Panc1 (cell line): ENCODE data around the gene OR51E1. TPM values are rescaled to one million over a fixed set of nuclear protein-coding genes. Genes with fewer than 3 reads are reported as not detected.

ENCODE experiments used
- ATAC-seq: fragments of 200-7000 bp; cut with Tn5 transposase; 2 replicates; pipeline ENCODE4 v1.9.1; 2020; ENCODE audit warnings: mild to moderate bottlenecking, moderate library complexity
- Bru-seq: library from RNA; stranded (reverse); fragments of 400-500 nt; gene quantifications from one replicate; lab custom pipeline; 2021; lab: Mats Ljungman, UMichigan
- BruChase-seq, 2 experiments: library from RNA; stranded (reverse); fragments of 400-500 nt; gene quantifications; one replicate each; lab custom pipeline; 2021; lab: Mats Ljungman, UMichigan
- BruUV-seq: library from RNA; stranded (reverse); fragments of 400-500 nt; replicated peaks from 2 replicates; lab custom pipeline; 2021; lab: Mats Ljungman, UMichigan
- CTCF ChIA-PET: fragments of 300-600 bp; sonication (Branson Sonifier 250); formaldehyde crosslinking; loops from one replicate; lab custom pipeline; 2022; ENCODE audit warnings: antibody characterized with exemption; lab: Charles Lee
- POLR2A ChIA-PET: fragments of 300-600 bp; sonication (Branson Sonifier 250); formaldehyde crosslinking; loops from one replicate; lab custom pipeline; 2022; ENCODE audit warnings: antibody characterized with exemption; lab: Charles Lee
- DNase-seq: peaks from one replicate; pipeline ENCODE4 v3.0.0-alpha.2; 2010; ENCODE audit warnings: low read depth, low spot score
- H3K27ac ChIP-seq: 2 replicates; pipeline ENCODE4 v1.5.1; 2011; ENCODE audit warnings: mild to moderate bottlenecking, low read length, inconsistent platforms
- H3K27me3 ChIP-seq: fragments of 200-500 bp; sonication (Bioruptor generic); 2 replicates; pipeline ENCODE4 v1.6.0; 2014; ENCODE audit warnings: low read length, inconsistent platforms; ENCODE audit not compliant: control insufficient read depth, insufficient read depth
- H3K36me3 ChIP-seq: fragments of 200-500 bp; sonication (Bioruptor generic); 2 replicates; pipeline ENCODE4 v1.5.1; 2014; ENCODE audit warnings: inconsistent platforms, mild to moderate bottlenecking, low read length, moderate library complexity; ENCODE audit not compliant: control insufficient read depth, insufficient read depth
- H3K4me1 ChIP-seq: 2 replicates; pipeline ENCODE4 v1.5.1; 2011; ENCODE audit warnings: inconsistent platforms, mild to moderate bottlenecking, low read length, moderate library complexity; ENCODE audit not compliant: control insufficient read depth, insufficient read depth
- H3K4me3 ChIP-seq, 2 experiments: 2 replicates each; pipeline ENCODE4 v1.5.1; 2011 to 2012; ENCODE audit warnings: low read depth in 2 of 2, low read length in 2 of 2, mild to moderate bottlenecking in 2 of 2, inconsistent platforms in 1 of 2, moderate library complexity in 1 of 2
- H3K9me3 ChIP-seq: fragments of 200-500 bp; sonication (Bioruptor generic); 2 replicates; pipeline ENCODE4 v1.5.1; 2014; ENCODE audit warnings: low read depth, mild to moderate bottlenecking, inconsistent platforms, low read length, moderate library complexity; ENCODE audit not compliant: control insufficient read depth, insufficient read depth
- CTCF ChIP-seq: fragments of 450-650 bp; IDR thresholded peaks from 2 replicates; pipeline ENCODE4 v1.5.1; 2017; ENCODE audit warnings: mild to moderate bottlenecking
- POLR2AphosphoS5 ChIP-seq: IDR thresholded peaks from 2 replicates; pipeline ENCODE4 v1.6.1; 2012; ENCODE audit warnings: mild to moderate bottlenecking, low read depth, low read length, moderate library complexity
- REST ChIP-seq, 2 experiments: IDR thresholded peaks; 2 replicates each; pipeline ENCODE4 v1.6.1; 2011 to 2012; ENCODE audit warnings: low read depth in 2 of 2, control low read depth in 1 of 2, low read length in 1 of 2, mild to moderate bottlenecking in 1 of 2, moderate library complexity in 1 of 2; ENCODE audit not compliant: insufficient read depth in 1 of 2
- SIN3A ChIP-seq: IDR thresholded peaks from 2 replicates; pipeline ENCODE4 v1.6.1; 2012; ENCODE audit warnings: low read depth, mild to moderate bottlenecking, low read length, moderate library complexity, borderline replicate concordance; ENCODE audit not compliant: insufficient read depth
- TCF7L2 ChIP-seq: IDR thresholded peaks from 2 replicates; pipeline ENCODE4 v1.6.1; 2011; ENCODE audit warnings: mild to moderate bottlenecking, low read depth, low read length, inconsistent platforms
- in situ Hi-C: cut with HindIII; loops from 2 replicates; pipeline ENCODE4 v1.10.0; 2016; ENCODE audit warnings: low sequenced_read_pairs, low pct_unique_long_range_greater_than_20kb
- intact Hi-C: fragments of 100-400 bp; cut with micrococcal nuclease; formaldehyde crosslinking; loops from one replicate; pipeline ENCODE4 v1.10.0; 2022; ENCODE audit not compliant: unreplicated experiment
- long read RNA-seq: library from polyadenylated mRNA; unstranded; transcript quantifications from one replicate; pipeline ENCODE4 v2.0.0, GENCODE V29; 2021; ENCODE audit not compliant: unreplicated experiment
- polyA plus RNA-seq: library from polyadenylated mRNA; unstranded; fragments of >200 nt; gene quantifications from one replicate; pipeline ENCODE4 v1.2.1, GENCODE V29; 2012; ENCODE audit warnings: missing spikeins; ENCODE audit not compliant: insufficient read length
- total RNA-seq: library from RNA; stranded (reverse); gene quantifications from one replicate; pipeline ENCODE4 v1.2.1, GENCODE V29; 2021; ENCODE audit not compliant: unreplicated experiment

The OR51E1 gene
- total RNA-seq (not detected), Bru-seq, nascent RNA (not detected), BruChase-seq, experiment 1, labeled RNA remaining after a 2-hour chase (not detected), BruChase-seq, experiment 2, labeled RNA remaining after a 6-hour chase (not detected)
- not detected for polyA plus RNA-seq
- long read RNA-seq = 0 reads

- BruUV-seq = no TSS peak
- Histone ChIP-seq H3K4me3 (no peak within 1 kb of the TSS), H3K4me1 (no peaks in the 10 kb centered on the region), H3K27ac (no peak within 1 kb of the TSS), H3K9me3 (no peaks in the 10 kb centered on the region), H3K27me3 (peaks cover 9% of the 10 kb centered on the region), H3K36me3 (no peaks in the 10 kb centered on the region)
- ATAC-seq (no peak), DNase-seq (no peak)
- POLR2A ChIA-PET = no interaction called here
- CTCF ChIA-PET = no interaction called here
- intact Hi-C loops = no loop called here
- in situ Hi-C loops = no loop called here
- TF ChIP-seq TCF7L2 (no peak), REST (IDR thresholded peaks at IDR 0.05; ENCODE audit: insufficient read depth in 1 of 2, low read depth in 2 of 2, low read length in 1 of 2) (no peak), POLR2AphosphoS5 (no peak), SIN3A (no peak), CTCF (no peak)
Measured at GRCh38 chr11:4643682-4644081, at the start of gene OR51E1. Gene OR51E1 (plus strand): TSS chr11:4643982. CDS start chr11:4652527, 8,545 bp downstream.

- H3K27ac ChIP-seq = no peak overlapping the region
- POLR2A ChIA-PET = no interaction called here
- H3K4me1 ChIP-seq = peaks cover 10% of the 10 kb centered on the region; the same call in 1 of the 2 replicates
- BruUV-seq = no TSS peak
- ATAC-seq (no peak), DNase-seq (no peak)
- no peaks in the 10 kb centered on the region for H3K27me3 ChIP-seq
- intact Hi-C loops (loop anchor here (10.0 kb wide), 1 partner anchor 420 kb away; no protein-coding TSS in a partner anchor), in situ Hi-C loops (no loop called here)
- no peaks in the 10 kb centered on the region for H3K9me3 ChIP-seq
- no peak overlapping the region for H3K4me3 ChIP-seq
- H3K36me3 ChIP-seq = no peaks in the 10 kb centered on the region
- no peak for TF ChIP-seq CTCF
- no peak for TF ChIP-seq REST (IDR thresholded peaks at IDR 0.05; ENCODE audit: insufficient read depth in 1 of 2, low read depth in 2 of 2, low read length in 1 of 2)
- no peak for TF ChIP-seq SIN3A
- TF ChIP-seq TCF7L2 = no peak
- TF ChIP-seq POLR2AphosphoS5 = no peak
- CTCF ChIA-PET = no interaction called here
Measured at GRCh38 chr11:4605057-4605456, 38.7 kb upstream of the OR51E1 start.
